NCI-H128 (cell line): ENCODE measurements around the gene SORBS2.
"Not testable (repeated sequence)": the region's sequence is repeated elsewhere in the genome, so short reads cannot be mapped to it uniquely, and the experiment has no call there.

Experiments used
- DNase-seq: peaks from one replicate; lab custom pipeline; 2025; ENCODE audit not compliant: unreplicated experiment; lab: John Stamatoyannopoulos, UW

The SORBS2 gene

GRCh38 chr4:185811509-185812364 lies at the start of gene SORBS2:
Gene SORBS2, minus strand, starts transcription at chr4:185812194. Its CDS starts 121,623 bp downstream, at chr4:185690571.
- DNase-seq = peak; percentile 37

- DNase-seq = no peak
Measured at GRCh38 chr4:185859111-185859510, 47.1 kb upstream of the SORBS2 start.

- DNase-seq = not testable (repeated sequence)
Measured at GRCh38 chr4:185857561-185857960, 45.6 kb upstream of the SORBS2 start.

- DNase-seq = no peak
Measured at GRCh38 chr4:185853841-185854240, 41.8 kb upstream of the SORBS2 start.

- no peak for DNase-seq
Measured at GRCh38 chr4:185852961-185853360, 41.0 kb upstream of the SORBS2 start.

- DNase-seq = no peak
Measured at GRCh38 chr4:185849664-185850550, 37.9 kb upstream of the SORBS2 start.

- no peak for DNase-seq
Measured at GRCh38 chr4:185847352-185848097, 35.5 kb upstream of the SORBS2 start.

- no peak for DNase-seq
Measured at GRCh38 chr4:185846505-185847150, 34.6 kb upstream of the SORBS2 start.

GRCh38 chr4:185845966-185846365 lies 34.0 kb upstream of the SORBS2 start:
- no peak for DNase-seq

GRCh38 chr4:185841451-185841850 lies 29.5 kb upstream of the SORBS2 start:
- no peak for DNase-seq

GRCh38 chr4:185840953-185841352 lies 29.0 kb upstream of the SORBS2 start:
- DNase-seq = no peak

GRCh38 chr4:185840201-185840600 lies 28.2 kb upstream of the SORBS2 start:
- no peak for DNase-seq

- no peak for DNase-seq
Measured at GRCh38 chr4:185839770-185840169, 27.8 kb upstream of the SORBS2 start.

- no peak for DNase-seq
Measured at GRCh38 chr4:185839194-185839712, 27.3 kb upstream of the SORBS2 start.

- no peak for DNase-seq
Measured at GRCh38 chr4:185838514-185839193, 26.7 kb upstream of the SORBS2 start.

GRCh38 chr4:185838104-185838452 lies 26.1 kb upstream of the SORBS2 start:
- no peak for DNase-seq

- DNase-seq = no peak
Measured at GRCh38 chr4:185837415-185838103, 25.6 kb upstream of the SORBS2 start.

GRCh38 chr4:185836241-185837084 lies 24.5 kb upstream of the SORBS2 start:
- no peak for DNase-seq
